CD14-positive monocyte (primary cell): ENCODE data around the gene SLC9A9. TPM values are rescaled to one million over a fixed set of nuclear protein-coding genes. Genes with fewer than 3 reads are reported as not detected.

ENCODE experiments used
- DNase-seq, 3 donors: peaks; one replicate each; pipeline ENCODE4 v3.0.0-alpha.2; 2011 to 2022
- H2AFZ ChIP-seq: 2 replicates; pipeline ENCODE4 v1.6.0; 2012; ENCODE audit warnings: mild to moderate bottlenecking, low read depth, low read length, inconsistent platforms; ENCODE audit not compliant: insufficient read depth, poor library complexity, severe bottlenecking
- H3K27ac ChIP-seq, 2 donors: 1 replicate in 1 of 2; 2 replicates in 1 of 2; pipeline ENCODE4 v1.5.1; 2012 to 2013; ENCODE audit warnings: low read length in 2 of 2, control low read depth in 1 of 2, inconsistent platforms in 1 of 2, low read depth in 1 of 2, mild to moderate bottlenecking in 1 of 2
- H3K27me3 ChIP-seq, 2 donors: one replicate each; pipeline versions ENCODE4 v1.6.0 to v1.6.1; 2011 to 2013; ENCODE audit warnings: low read length in 2 of 2; ENCODE audit not compliant: control insufficient read depth in 2 of 2, insufficient read depth in 2 of 2
- H3K36me3 ChIP-seq, 2 donors: replicated peaks in 1 of 2; 1 replicate in 1 of 2; 2 replicates in 1 of 2; pipeline versions ENCODE4 v1.5.1 to v1.6.1; 2012 to 2013; ENCODE audit warnings: low read length in 2 of 2, control low read depth in 1 of 2, inconsistent platforms in 1 of 2, mild to moderate bottlenecking in 1 of 2; ENCODE audit not compliant: insufficient read depth in 2 of 2, control insufficient read depth in 1 of 2
- H3K4me1 ChIP-seq, 2 donors: 1 replicate in 1 of 2; 2 replicates in 1 of 2; pipeline versions ENCODE4 v1.5.1 to v1.6.1; 2012 to 2013; ENCODE audit warnings: low read length in 2 of 2, control low read depth in 1 of 2, inconsistent platforms in 1 of 2, mild to moderate bottlenecking in 1 of 2, moderate library complexity in 1 of 2; ENCODE audit not compliant: insufficient read depth in 2 of 2, control insufficient read depth in 1 of 2
- H3K4me2 ChIP-seq: replicated peaks from 2 replicates; pipeline ENCODE3; 2012; ENCODE audit warnings: low read length, moderate library complexity, mild to moderate bottlenecking; ENCODE audit not compliant: poor library complexity, severe bottlenecking; ENCODE audit errors: extremely low read depth
- H3K4me3 ChIP-seq, 3 experiments: fragments of 200-600 bp in 1 of 3; sonication (generic) in 1 of 3; replicated peaks in 1 of 3; 1 replicate in 2 of 3; 2 replicates in 1 of 3; pipeline ENCODE4 v1.5.1; 2011 to 2013; ENCODE audit warnings: low read length in 3 of 3, mild to moderate bottlenecking in 3 of 3, control low read depth in 2 of 3, low read depth in 2 of 3, inconsistent platforms in 1 of 3, moderate library complexity in 1 of 3
- H3K79me2 ChIP-seq: 2 replicates; pipeline ENCODE4 v1.6.0; 2012; ENCODE audit warnings: mild to moderate bottlenecking, control low read depth, inconsistent platforms, low read length, moderate library complexity; ENCODE audit not compliant: insufficient read depth
- H3K9ac ChIP-seq: 2 replicates; pipeline ENCODE4 v1.6.0; 2017; ENCODE audit warnings: low read length, mild to moderate bottlenecking; ENCODE audit not compliant: insufficient read depth, poor library complexity, severe bottlenecking
- H3K9me3 ChIP-seq, 2 donors: replicated peaks in 1 of 2; 1 replicate in 1 of 2; 2 replicates in 1 of 2; pipeline versions ENCODE4 v1.5.1 to v1.6.1; 2012 to 2013; ENCODE audit warnings: low read length in 2 of 2, control low read depth in 1 of 2; ENCODE audit not compliant: control insufficient read depth in 1 of 2, insufficient read depth in 1 of 2
- H4K20me1 ChIP-seq: 2 replicates; pipeline ENCODE4 v1.6.0; 2012; ENCODE audit warnings: mild to moderate bottlenecking, low read length, control low read depth, moderate library complexity; ENCODE audit not compliant: insufficient read depth
- H3K27ac Mint-ChIP-seq, 7 donors: one replicate each; pipeline ENCODE4 v1.8.0; 2020; ENCODE audit warnings: mild to moderate bottlenecking in 7 of 7, mixed read lengths in 7 of 7, moderate library complexity in 6 of 7, inconsistent platforms in 2 of 7
- H3K27me3 Mint-ChIP-seq, 3 donors: one replicate each; pipeline ENCODE4 v1.8.0; 2021 to 2022; ENCODE audit warnings: low read depth in 3 of 3, mild to moderate bottlenecking in 3 of 3, mixed read lengths in 3 of 3, moderate library complexity in 3 of 3, inconsistent platforms in 1 of 3
- H3K36me3 Mint-ChIP-seq, 2 donors: one replicate each; pipeline ENCODE4 v1.8.0; 2020; ENCODE audit warnings: mixed read lengths in 2 of 2, inconsistent platforms in 1 of 2, mild to moderate bottlenecking in 1 of 2
- H3K4me1 Mint-ChIP-seq: one replicate; pipeline ENCODE4 v1.8.0; 2020; ENCODE audit warnings: mild to moderate bottlenecking, mixed read lengths
- H3K4me3 Mint-ChIP-seq, 2 donors: one replicate each; pipeline ENCODE4 v1.8.0; 2020; ENCODE audit warnings: mild to moderate bottlenecking in 2 of 2, mixed read lengths in 2 of 2, moderate library complexity in 1 of 2
- H3K9me3 Mint-ChIP-seq, 7 donors: one replicate each; pipeline ENCODE4 v1.8.0; 2020 to 2022; ENCODE audit warnings: mixed read lengths in 7 of 7, mild to moderate bottlenecking in 6 of 7, moderate library complexity in 6 of 7, inconsistent platforms in 2 of 7
- CTCF ChIP-seq: fragments of 200-600 bp; IDR thresholded peaks from one replicate; pipeline ENCODE4 v1.8.0; 2022; ENCODE audit warnings: antibody characterized with exemption, mild to moderate bottlenecking
- WGBS: methylation state at CpG from one replicate; pipeline ENCODE4 v1.1.5; 2013; ENCODE audit warnings: missing lambda C conversion rate; ENCODE audit not compliant: insufficient coverage; 5-methylcytosine and 5-hydroxymethylcytosine counted together
- intact Hi-C, 2 donors: fragments of 100-400 bp; cut with micrococcal nuclease; formaldehyde crosslinking; loops; one replicate each; pipeline versions ENCODE4 v1.15.0 to v1.15.1; 2023
- polyA plus RNA-seq, 3 donors: library from polyadenylated mRNA; depleted of rRNA in 1 of 3; unstranded in 2 of 3; stranded (reverse) in 1 of 3; fragments of 300-500 nt in 2 of 3; fragments of >200 nt in 1 of 3; fragmentation: Illumina TruSeq in 2 of 3; gene quantifications; 1 replicate in 2 of 3; 2 replicates in 1 of 3; pipeline ENCODE4 v1.2.3, GENCODE V29; 2012 to 2021

Gene SLC9A9
- polyA plus RNA-seq, 3 donors: 14.1 to 32.8 (median 27.0) TPM

GRCh38 chr3:143604402-143605185, 243.7 kb downstream of the SLC9A9 start:
- intact Hi-C loops: no loop called here
- no peaks in the 10 kb centered on the region for H4K20me1 ChIP-seq
- Mint-ChIP-seq H3K4me1 (peaks cover 35% of the 10 kb centered on the region), H3K9me3 (peaks cover 0 to 1% (median 0%) of the 10 kb centered on the region in 7 donors), H3K27me3 (peaks cover 0 to 3% (median 1%) of the 10 kb centered on the region in 3 donors), H3K4me3 (peak overlapping the region in 1 of 2 donors; percentile 39), H3K36me3 (peaks cover 7 to 11% of the 10 kb centered on the region in 2 donors), H3K27ac (peak overlapping the region in 1 of 7 donors; percentile 30)
- no peak for TF ChIP-seq CTCF
- H3K9ac ChIP-seq: no peak overlapping the region
- H3K27me3 ChIP-seq: no peaks in the 10 kb centered on the region
- H3K9me3 ChIP-seq: no peaks in the 10 kb centered on the region
- WGBS: 0% methylated on average over 2 of the region's 5 CpGs
- no peaks in the 10 kb centered on the region for H3K79me2 ChIP-seq
- no peak overlapping the region for H3K4me3 ChIP-seq
- peak overlapping the region; percentile 37 for H3K4me2 ChIP-seq
- peak overlapping the region; percentile 68 for H2AFZ ChIP-seq
- peaks cover 0 to 2% of the 10 kb centered on the region in 2 donors for H3K36me3 ChIP-seq
- H3K27ac ChIP-seq: peak overlapping the region in 1 of 2 donors; percentile 49
- H3K4me1 ChIP-seq: peaks cover 38 to 39% of the 10 kb centered on the region in 2 donors
- no peak for DNase-seq

GRCh38 chr3:143603774-143604173, 244.5 kb downstream of the SLC9A9 start:
- Histone ChIP-seq H3K36me3 (peaks cover 0 to 2% of the 10 kb centered on the region in 2 donors), H3K4me3 (no peak overlapping the region), H3K79me2 (no peaks in the 10 kb centered on the region), H2AFZ (no peak overlapping the region), H3K4me2 (no peak overlapping the region), H3K9me3 (no peaks in the 10 kb centered on the region), H4K20me1 (no peaks in the 10 kb centered on the region), H3K9ac (no peak overlapping the region), H3K4me1 (peaks cover 39 to 41% of the 10 kb centered on the region in 2 donors), H3K27ac (no peak overlapping the region), H3K27me3 (no peaks in the 10 kb centered on the region)
- Mint-ChIP-seq H3K27me3 (peaks cover 0 to 1% (median 0%) of the 10 kb centered on the region in 3 donors), H3K27ac (no peak overlapping the region), H3K4me1 (peaks cover 37% of the 10 kb centered on the region), H3K4me3 (no peak overlapping the region), H3K36me3 (peaks cover 7 to 9% of the 10 kb centered on the region in 2 donors), H3K9me3 (peaks cover 0 to 1% (median 0%) of the 10 kb centered on the region in 7 donors)
- TF ChIP-seq CTCF: no peak
- no peak for DNase-seq
- no CpG with 5 or more reads among the region's 5 CpGs for WGBS
- intact Hi-C loops: no loop called here
